B cell (primary cell): Measurements from ENCODE around the gene IL11RA. TPM values are rescaled to one million over a fixed set of nuclear protein-coding genes. Genes with fewer than 3 reads are reported as not detected.

Source experiments
- ATAC-seq: fragments of 200-7000 bp; cut with Tn5 transposase; one replicate; pipeline ENCODE4 v1.10.0; 2021; ENCODE audit warnings: low read depth, mild to moderate bottlenecking, moderate number of reproducible peaks, moderate library complexity
- CTCF ChIA-PET: fragments of 350-600 bp; sonication (Branson Sonifier 250); formaldehyde crosslinking; loops from one replicate; lab custom pipeline; 2021; ENCODE audit warnings: antibody characterized with exemption, inconsistent platforms; lab: Charles Lee
- POLR2A ChIA-PET: fragments of 350-600 bp; sonication (Branson Sonifier 250); formaldehyde crosslinking; loops from one replicate; lab custom pipeline; 2021; ENCODE audit warnings: antibody characterized with exemption; lab: Charles Lee
- DNase-seq: peaks from one replicate; pipeline ENCODE4 v3.0.0; 2013
- H2AFZ ChIP-seq: 2 replicates; pipeline ENCODE4 v1.6.1; 2012; ENCODE audit warnings: mild to moderate bottlenecking, low read depth, low read length; ENCODE audit not compliant: insufficient read depth, poor library complexity, severe bottlenecking
- H3K27ac ChIP-seq, 2 donors: 1 replicate in 1 of 2; 2 replicates in 1 of 2; pipeline ENCODE4 v1.5.1; 2012 to 2013; ENCODE audit warnings: low read length in 2 of 2, mild to moderate bottlenecking in 2 of 2, moderate library complexity in 1 of 2
- H3K27me3 ChIP-seq, 4 experiments: fragments of 200-600 bp in 1 of 4; sonication (generic) in 1 of 4; replicated peaks in 1 of 4; 1 replicate in 2 of 4; 2 replicates in 2 of 4; pipeline versions ENCODE4 v1.6.1 to v1.7.0; 2013 to 2016; ENCODE audit warnings: low read length in 3 of 4, mild to moderate bottlenecking in 2 of 4, mixed read lengths in 1 of 4, moderate library complexity in 1 of 4; ENCODE audit not compliant: insufficient read depth in 4 of 4, control insufficient read depth in 3 of 4; ENCODE audit errors: control extremely low read depth in 1 of 4
- H3K36me3 ChIP-seq, 2 experiments: replicated peaks in 1 of 2; 1 replicate in 1 of 2; 2 replicates in 1 of 2; pipeline versions ENCODE4 v1.6.1 to v1.7.1; 2013; ENCODE audit warnings: low read length in 1 of 2; ENCODE audit not compliant: insufficient read depth in 2 of 2, control insufficient read depth in 1 of 2; ENCODE audit errors: control extremely low read depth in 1 of 2, extremely low read depth in 1 of 2
- H3K4me1 ChIP-seq, 2 donors: fragments of 200-600 bp in 1 of 2; sonication (generic) in 1 of 2; 1 replicate in 1 of 2; 2 replicates in 1 of 2; pipeline versions ENCODE4 v1.5.1 to v1.6.1; 2013 to 2017; ENCODE audit warnings: low read length in 2 of 2; ENCODE audit not compliant: control insufficient read depth in 2 of 2, insufficient read depth in 2 of 2
- H3K4me2 ChIP-seq: replicated peaks from 2 replicates; pipeline ENCODE3; 2012; ENCODE audit warnings: mild to moderate bottlenecking, low read depth, low read length; ENCODE audit not compliant: poor library complexity, severe bottlenecking
- H3K4me3 ChIP-seq, 5 experiments: fragments of 200-600 bp in 1 of 5; sonication (generic) in 1 of 5; 1 replicate in 3 of 5; 2 replicates in 2 of 5; pipeline versions ENCODE4 v1.5.1 to v1.7.0; 2011 to 2016; ENCODE audit warnings: low read length in 4 of 5, mild to moderate bottlenecking in 4 of 5, low read depth in 2 of 5, control low read depth in 1 of 5, moderate library complexity in 1 of 5; ENCODE audit not compliant: insufficient read depth in 1 of 5; ENCODE audit errors: control extremely low read depth in 1 of 5, extremely low read depth in 1 of 5
- H3K79me2 ChIP-seq: fragments of 200-600 bp; sonication (generic); one replicate; pipeline ENCODE4 v1.6.0; 2016; ENCODE audit warnings: low read length; ENCODE audit not compliant: control insufficient read depth, insufficient read depth
- H3K9ac ChIP-seq: fragments of 200-600 bp; sonication (generic); 2 replicates; pipeline ENCODE4 v1.6.1; 2017; ENCODE audit warnings: mild to moderate bottlenecking, low read length, moderate library complexity
- H3K9me3 ChIP-seq, 3 donors: one replicate each; pipeline versions ENCODE4 v1.6.1 to v1.7.1; 2013; ENCODE audit warnings: low read length in 2 of 3; ENCODE audit not compliant: control insufficient read depth in 2 of 3, insufficient read depth in 1 of 3; ENCODE audit errors: control extremely low read depth in 1 of 3
- H4K20me1 ChIP-seq: 2 replicates; pipeline ENCODE4 v1.6.0; 2012; ENCODE audit warnings: mild to moderate bottlenecking, low read length; ENCODE audit not compliant: insufficient read depth, control insufficient read depth, poor library complexity, severe bottlenecking
- H3K27ac Mint-ChIP-seq: one replicate; pipeline ENCODE4 v1.8.0; 2021; ENCODE audit warnings: mixed read lengths
- H3K27me3 Mint-ChIP-seq: one replicate; pipeline ENCODE4 v1.8.0; 2021; ENCODE audit warnings: mixed read lengths
- H3K4me1 Mint-ChIP-seq: one replicate; pipeline ENCODE4 v1.8.0; 2021; ENCODE audit warnings: mixed read lengths
- H3K4me3 Mint-ChIP-seq: one replicate; pipeline ENCODE4 v1.8.0; 2021; ENCODE audit warnings: mixed read lengths
- H3K9me3 Mint-ChIP-seq: one replicate; pipeline ENCODE4 v1.8.0; 2022; ENCODE audit warnings: mixed read lengths; ENCODE audit not compliant: insufficient read depth
- CTCF ChIP-seq: fragments of 200-600 bp; IDR thresholded peaks from one replicate; pipeline ENCODE4 v1.8.0; 2022; ENCODE audit warnings: antibody characterized with exemption, mild to moderate bottlenecking
- EZH2 ChIP-seq: IDR thresholded peaks from 2 replicates; pipeline ENCODE4 v1.6.1; 2012; ENCODE audit warnings: borderline replicate concordance, low read depth, mild to moderate bottlenecking, moderate library complexity, low read length; ENCODE audit not compliant: insufficient read depth, poor library complexity, severe bottlenecking
- WGBS: methylation state at CpG from one replicate; pipeline ENCODE4 v1.1.5; 2013; ENCODE audit warnings: missing lambda C conversion rate; ENCODE audit not compliant: insufficient coverage; 5-methylcytosine and 5-hydroxymethylcytosine counted together
- intact Hi-C: fragments of 100-400 bp; cut with micrococcal nuclease; formaldehyde crosslinking; loops from one replicate; pipeline ENCODE4 v1.10.0; 2022
- polyA plus RNA-seq: library from polyadenylated mRNA; depleted of rRNA; stranded (reverse); fragments of >200 nt; gene quantifications from 2 replicates; pipeline ENCODE4 v1.2.3, GENCODE V29; 2012
- total RNA-seq, 2 donors: library from RNA; stranded (reverse); fragments of 120-200 nt in 1 of 2; gene quantifications; 1 replicate in 1 of 2; 2 replicates in 1 of 2; pipeline versions ENCODE4 v1.2.3 to v1.2.4, GENCODE V29; 2013 to 2022

Gene IL11RA
- total and polyA plus RNA-seq, 2 donors (not counting 1 experiment from before 2014, with no cell fraction given) = 47.3 to 58.0 TPM

- H3K4me2 ChIP-seq = no peak overlapping the region
- ChIA-PET CTCF (interaction anchor here (1.7 kb wide), 1 partner anchor 27 kb away, joined by 15 read pairs; no protein-coding TSS in a partner anchor), POLR2A (no interaction called here)
- no peak overlapping the region for H3K4me3 ChIP-seq
- H3K9me3 ChIP-seq = peaks cover 0 to 8% (median 5%) of the 10 kb centered on the region in 3 donors
- H3K4me1 Mint-ChIP-seq = no peaks in the 10 kb centered on the region
- H3K27ac ChIP-seq = no peak overlapping the region
- no peaks in the 10 kb centered on the region for H3K27me3 Mint-ChIP-seq
- H3K9ac ChIP-seq = no peak overlapping the region
- H3K27me3 ChIP-seq = peaks cover 0 to 2% (median 0%) of the 10 kb centered on the region in 4 experiments
- no peaks in the 10 kb centered on the region for H3K36me3 ChIP-seq
- 94% methylated on average over 3 of the region's 3 CpGs for WGBS
- DNase-seq (no peak), ATAC-seq (no peak)
- no peak overlapping the region for H2AFZ ChIP-seq
- no peak for TF ChIP-seq EZH2
- TF ChIP-seq CTCF = no peak
- H3K27ac Mint-ChIP-seq = no peak overlapping the region
- intact Hi-C loops = loop anchor here (2.0 kb wide), 1 partner anchor 28 kb away; no protein-coding TSS in a partner anchor
- H3K4me1 ChIP-seq = no peaks in the 10 kb centered on the region
- H4K20me1 ChIP-seq = no peaks in the 10 kb centered on the region
- H3K9me3 Mint-ChIP-seq = peaks cover 6% of the 10 kb centered on the region
- H3K4me3 Mint-ChIP-seq = no peak overlapping the region
- no peaks in the 10 kb centered on the region for H3K79me2 ChIP-seq
Measured at GRCh38 chr9:34674440-34674839, 22.5 kb downstream of the IL11RA start.

- TF ChIP-seq CTCF (peak; percentile 32), EZH2 (no peak)
- Histone ChIP-seq H3K9ac (no peak overlapping the region), H4K20me1 (no peaks in the 10 kb centered on the region), H3K79me2 (no peaks in the 10 kb centered on the region), H2AFZ (no peak overlapping the region), H3K27ac (no peak overlapping the region), H3K4me1 (no peaks in the 10 kb centered on the region), H3K9me3 (peaks cover 0 to 1% (median 1%) of the 10 kb centered on the region in 3 donors), H3K4me2 (no peak overlapping the region), H3K27me3 (peaks cover 0 to 2% (median 0%) of the 10 kb centered on the region in 4 experiments), H3K36me3 (no peaks in the 10 kb centered on the region), H3K4me3 (no peak overlapping the region)
- ATAC-seq = peak; percentile 54
- H3K9me3 Mint-ChIP-seq = peaks cover 3% of the 10 kb centered on the region
- H3K4me1 Mint-ChIP-seq = no peaks in the 10 kb centered on the region
- H3K27me3 Mint-ChIP-seq = no peaks in the 10 kb centered on the region
- H3K27ac Mint-ChIP-seq = no peak overlapping the region
- no peak overlapping the region for H3K4me3 Mint-ChIP-seq
- ChIA-PET CTCF (interaction anchor here (0.6 to 1.7 kb wide), 3 partner anchors 24 to 197 kb away, joined by 3 to 15 read pairs (median 3); no protein-coding TSS in a partner anchor), POLR2A (no interaction called here)
- WGBS = 8% methylated on average over 6 of the region's 10 CpGs
- intact Hi-C loops = loop anchor here (2.0 kb wide), 1 partner anchor 28 kb away; no protein-coding TSS in a partner anchor
- peak; percentile 55 for DNase-seq
Measured at GRCh38 chr9:34675048-34675714, 23.2 kb downstream of the IL11RA start.
